ENCODE measurements around the gene GTPBP3.
A peak's percentile ranks its signal among the peaks of the same experiment; 100 is the strongest.

The GTPBP3 gene

GRCh38 chr19:17296273-17296672 is 41.1 kb upstream of the GTPBP3 start:
- DNase-seq: no peak
- Histone ChIP-seq H3K27me3 (ENCODE audit: insufficient read depth, low read depth, severe bottlenecking) (no peaks in the 10 kb centered on the region), H3K4me3 (ENCODE audit: low read depth, low read length) (no peak overlapping the region), H3K9me3 (ENCODE audit: severe bottlenecking) (peaks cover 6% of the 10 kb centered on the region), H3K27ac (no peak overlapping the region), H3K36me3 (peaks cover 50% of the 10 kb centered on the region)
- TF ChIP-seq CTCF (IDR thresholded peaks at IDR 0.05; ENCODE audit: low read depth, low read length): no peak

GRCh38 chr19:17296976-17297375 is 40.4 kb upstream of the GTPBP3 start:
- TF ChIP-seq CTCF (IDR thresholded peaks at IDR 0.05; ENCODE audit: low read depth, low read length): no peak
- H3K4me3 ChIP-seq (ENCODE audit: low read depth, low read length): no peak overlapping the region
- DNase-seq: no peak
- H3K36me3 ChIP-seq: peaks cover 44% of the 10 kb centered on the region
- no peaks in the 10 kb centered on the region for H3K27me3 ChIP-seq (ENCODE audit: insufficient read depth, low read depth, severe bottlenecking)
- H3K9me3 ChIP-seq (ENCODE audit: severe bottlenecking): peaks cover 6% of the 10 kb centered on the region
- no peak overlapping the region for H3K27ac ChIP-seq

- no peak overlapping the region for H3K4me3 ChIP-seq (ENCODE audit: low read depth, low read length)
- DNase-seq: no peak
- H3K27me3 ChIP-seq (ENCODE audit: insufficient read depth, low read depth, severe bottlenecking): no peaks in the 10 kb centered on the region
- no peak for TF ChIP-seq CTCF (IDR thresholded peaks at IDR 0.05; ENCODE audit: low read depth, low read length)
- no peak overlapping the region for H3K27ac ChIP-seq
- H3K36me3 ChIP-seq: peaks cover 26% of the 10 kb centered on the region
- peaks cover 6% of the 10 kb centered on the region for H3K9me3 ChIP-seq (ENCODE audit: severe bottlenecking)
These were observed 36.2 kb upstream of the GTPBP3 start for GRCh38 chr19:17300992-17301619.

GRCh38 chr19:17302391-17303166 is 34.8 kb upstream of the GTPBP3 start:
- no peak for DNase-seq
- peaks cover 21% of the 10 kb centered on the region for H3K36me3 ChIP-seq
- H3K27me3 ChIP-seq (ENCODE audit: insufficient read depth, low read depth, severe bottlenecking): no peaks in the 10 kb centered on the region
- H3K4me3 ChIP-seq (ENCODE audit: low read depth, low read length): peak overlapping the region; percentile 67
- TF ChIP-seq CTCF (IDR thresholded peaks at IDR 0.05; ENCODE audit: low read depth, low read length): no peak
- H3K9me3 ChIP-seq (ENCODE audit: severe bottlenecking): peaks cover 6% of the 10 kb centered on the region
- H3K27ac ChIP-seq: peak overlapping the region; percentile 84

- DNase-seq: peak; percentile 97
- Histone ChIP-seq H3K27me3 (ENCODE audit: insufficient read depth, low read depth, severe bottlenecking) (no peaks in the 10 kb centered on the region), H3K36me3 (peaks cover 17% of the 10 kb centered on the region), H3K27ac (peak within 1 kb of the TSS; percentile 84), H3K9me3 (ENCODE audit: severe bottlenecking) (peaks cover 1% of the 10 kb centered on the region), H3K4me3 (ENCODE audit: low read depth, low read length) (peak within 1 kb of the TSS; percentile 67)
- peak; percentile 58 for TF ChIP-seq CTCF (IDR thresholded peaks at IDR 0.05; ENCODE audit: low read depth, low read length)
These were observed 34.0 kb upstream of the GTPBP3 start, which contains the start of gene ABHD8 for GRCh38 chr19:17303167-17303939. Gene ABHD8 (minus strand): TSS chr19:17303425. CDS start chr19:17301616, 1,809 bp downstream.

Measured in WERI-Rb-1 (cell line).